Posterior vena cava (tissue), 2 donors: ENCODE results near the gene UQCRH. TPM values are rescaled to one million over a fixed set of nuclear protein-coding genes. Genes with fewer than 3 reads are reported as not detected.
"Not testable (repeated sequence)": the region's sequence is repeated elsewhere in the genome, so short reads cannot be mapped to it uniquely, and the experiment has no call there.

Experiments used
- DNase-seq: peaks from one replicate; pipeline ENCODE4 v3.0.0-alpha.2; 2020; ENCODE audit warnings: low spot score
- intact Hi-C, 2 donors: fragments of 100-400 bp; cut with DNase I; formaldehyde crosslinking; loops; one replicate each; pipeline versions ENCODE4 v1.14.1 to v1.14.2; 2022 to 2023
- total RNA-seq, 2 donors: library from RNA; stranded (reverse); fragmentation: NEBNext Ultra II Directional; extraction: Animal tissue kit (Norgen Biotek cat#: 25700); gene quantifications; one replicate each; pipeline ENCODE4 v1.2.1, GENCODE V29; 2021
- donor health status: DM: yes; HTN: yes; CAD: no.
- donor health status: DM: yes; HTN: yes; CAD: no.

UQCRH gene
- total RNA-seq, 2 donors from 2014 or later, result 127 to 149 TPM

GRCh38 chr1:46355920-46356319, 52.4 kb downstream of the UQCRH start:
- DNase-seq, intact Hi-C loops: not testable (repeated sequence)

- DNase-seq, result no peak
These were observed 58.7 kb downstream of the UQCRH start for GRCh38 chr1:46362158-46362557.

GRCh38 chr1:46363121-46363520, 59.6 kb downstream of the UQCRH start:
- no peak for DNase-seq
- intact Hi-C loops, result no loop called here

More at GRCh38 chr1:46362158-46362557, 58.7 kb downstream of the UQCRH start:
- intact Hi-C loops, result no loop called here

- no peak for DNase-seq
- intact Hi-C loops, result no loop called here
These were observed 61.1 kb downstream of the UQCRH start for GRCh38 chr1:46364612-46365011.

GRCh38 chr1:46365796-46366195, 62.3 kb downstream of the UQCRH start:
- DNase-seq, intact Hi-C loops: not testable (repeated sequence)

Other genes with a start within 250 kb of the UQCRH start
- gene PIK3R3, start 171.1 kb upstream of the UQCRH start, total RNA-seq, result 10 to 100 TPM; 26.0 to 39.7 TPM
- 1 to 10 TPM; 1.3 to 1.6 TPM for gene TSPAN1, start 128.6 kb upstream of the UQCRH start, total RNA-seq
- not detected for gene P3R3URF, start 127.2 kb upstream of the UQCRH start, total RNA-seq
- 10 to 100 TPM; 37.8 to 49.7 TPM for gene POMGNT1, start 105.3 kb upstream of the UQCRH start, total RNA-seq
- gene LURAP1, start 100.4 kb upstream of the UQCRH start, total RNA-seq, result 1 to 10 TPM; 6.7 to 8.3 TPM
- under 1 TPM; 0.60 to 0.67 TPM for gene RAD54L, start 55.9 kb upstream of the UQCRH start, total RNA-seq
- 10 to 100 TPM; 40.7 to 45.3 TPM for gene LRRC41, start 82 bp upstream of the UQCRH start, total RNA-seq
- 10 to 100 TPM; 17.3 to 18.9 TPM for gene NSUN4, start 37.1 kb downstream of the UQCRH start, total RNA-seq
- gene FAAH, start 90.6 kb downstream of the UQCRH start, total RNA-seq, result 1 to 10 TPM; 2.2 to 2.4 TPM
- gene DMBX1, start 186.1 kb downstream of the UQCRH start, total RNA-seq, result not detected
- gene KNCN, start 247.9 kb downstream of the UQCRH start, total RNA-seq, result not detected